SK-N-SH (cell line): ENCODE results near the gene TMEM88. TPM values are rescaled to one million over a fixed set of nuclear protein-coding genes. Genes with fewer than 3 reads are reported as not detected.
"Not testable (repeated sequence)": the region's sequence is repeated elsewhere in the genome, so short reads cannot be mapped to it uniquely, and the experiment has no call there.

Experiments
- CTCF ChIA-PET: fragments of 300-600, 350-600 bp; formaldehyde crosslinking; extraction: SDS; loops from one replicate; lab custom pipeline; 2021; lab: Yijun Ruan, JAX
- POLR2A ChIA-PET: fragments of 350-600 bp; sonication (Branson Sonifier 250); formaldehyde crosslinking; extraction: SDS; loops from one replicate; lab custom pipeline; 2020; ENCODE audit warnings: antibody characterized with exemption, inconsistent platforms; lab: Yijun Ruan, JAX
- DNase-seq: peaks from one replicate; pipeline ENCODE4 v3.0.0; 2012
- H2AFZ ChIP-seq: fragments of 200-600 bp; sonication (generic); 2 replicates; pipeline ENCODE4 v1.8.1; 2016; ENCODE audit warnings: antibody characterized with exemption, mild to moderate bottlenecking, low read depth
- H3F3A ChIP-seq: fragments of 200-600 bp; sonication (generic); replicated peaks from 2 replicates; pipeline ENCODE3; 2016; ENCODE audit warnings: antibody characterized with exemption, mild to moderate bottlenecking; ENCODE audit not compliant: insufficient read depth
- H3K27ac ChIP-seq, 2 experiments: fragments of 200-500 bp in 1 of 2; fragments of 200-600 bp in 1 of 2; sonication (Bioruptor generic) in 1 of 2; sonication (generic), shearing (Covaris generic) in 1 of 2; 2 replicates each; pipeline versions ENCODE4 v1.5.1 to v1.6.1; 2014 to 2016; ENCODE audit warnings: low read depth in 2 of 2, inconsistent platforms in 1 of 2, low read length in 1 of 2, mild to moderate bottlenecking in 1 of 2, mixed read lengths in 1 of 2
- H3K27me3 ChIP-seq: fragments of 200-600 bp; sonication (generic), shearing (Covaris generic); 2 replicates; pipeline ENCODE4 v1.6.1; 2016; ENCODE audit warnings: mixed run types; ENCODE audit not compliant: insufficient read depth
- H3K36me3 ChIP-seq, 2 experiments: fragments of 200-500 bp in 1 of 2; fragments of 200-600 bp in 1 of 2; sonication (Bioruptor generic) in 1 of 2; sonication (generic) in 1 of 2; replicated peaks in 1 of 2; 2 replicates each; pipeline versions ENCODE3 to v1.5.1; 2014 to 2016; ENCODE audit warnings: low read length in 1 of 2, mild to moderate bottlenecking in 1 of 2; ENCODE audit not compliant: insufficient read depth in 2 of 2, control insufficient read depth in 1 of 2
- H3K4me1 ChIP-seq, 2 experiments: fragments of 200-500 bp in 1 of 2; fragments of 200-600 bp in 1 of 2; sonication (Bioruptor generic) in 1 of 2; sonication (generic), shearing (Covaris generic) in 1 of 2; 2 replicates each; pipeline versions ENCODE4 v1.5.1 to v1.6.1; 2014 to 2016; ENCODE audit warnings: low read depth in 1 of 2, low read length in 1 of 2, mixed run types in 1 of 2; ENCODE audit not compliant: insufficient read depth in 2 of 2, control insufficient read depth in 1 of 2
- H3K4me2 ChIP-seq: fragments of 200-600 bp; sonication (generic), shearing (Covaris generic); 2 replicates; pipeline ENCODE4 v1.6.1; 2017; ENCODE audit warnings: mixed run types
- H3K4me3 ChIP-seq, 2 experiments: fragments of 200-500 bp in 1 of 2; fragments of 200-600 bp in 1 of 2; sonication (Bioruptor generic) in 1 of 2; sonication (generic), shearing (Covaris generic) in 1 of 2; 2 replicates each; pipeline versions ENCODE4 v1.5.1 to v1.8.1; 2014 to 2016; ENCODE audit warnings: low read depth in 2 of 2, inconsistent platforms in 1 of 2, low read length in 1 of 2, mild to moderate bottlenecking in 1 of 2, mixed read lengths in 1 of 2, moderate library complexity in 1 of 2
- H3K79me2 ChIP-seq: fragments of 200-600 bp; sonication (generic); 2 replicates; pipeline ENCODE4 v1.8.1; 2017; ENCODE audit warnings: mild to moderate bottlenecking; ENCODE audit not compliant: insufficient read depth
- H3K9ac ChIP-seq: fragments of 200-600 bp; sonication (generic); 2 replicates; pipeline ENCODE4 v1.6.1; 2017; ENCODE audit warnings: mixed run types
- H3K9me2 ChIP-seq: fragments of 200-600 bp; sonication (generic); 2 replicates; pipeline ENCODE4 v1.6.1; 2017; ENCODE audit warnings: mixed run types
- H3K9me3 ChIP-seq: fragments of 200-600 bp; sonication (generic); 2 replicates; pipeline ENCODE4 v1.6.1; 2017; ENCODE audit warnings: mixed run types, mild to moderate bottlenecking, moderate library complexity
- H4K20me1 ChIP-seq: fragments of 200-600 bp; sonication (generic); 2 replicates; pipeline ENCODE4 v1.6.1; 2017; ENCODE audit warnings: mild to moderate bottlenecking, mixed run types; ENCODE audit not compliant: insufficient read depth
- JUND ChIP-seq: IDR thresholded peaks from 2 replicates; pipeline ENCODE4 v1.4.0; 2012
- MXI1 ChIP-seq: IDR thresholded peaks from 2 replicates; pipeline ENCODE4 v1.6.1; 2012; ENCODE audit warnings: mild to moderate bottlenecking, low read depth, low read length, improper control_type of control experiment
- NFIC ChIP-seq: IDR thresholded peaks from 2 replicates; pipeline ENCODE4 v1.4.0; 2012; ENCODE audit warnings: borderline replicate concordance
- RFX5 ChIP-seq: IDR thresholded peaks from 2 replicates; pipeline ENCODE4 v1.6.1; 2012; ENCODE audit warnings: mild to moderate bottlenecking, improper control_type of control experiment, low read length
- RXRA ChIP-seq: IDR thresholded peaks from 2 replicates; pipeline ENCODE4 v1.4.0; 2012; ENCODE audit warnings: low read depth, mild to moderate bottlenecking, borderline replicate concordance
- SMC3 ChIP-seq: IDR thresholded peaks from 2 replicates; pipeline ENCODE4 v1.6.1; 2012; ENCODE audit warnings: low read depth, low read length, improper control_type of control experiment
- TCF12 ChIP-seq: IDR thresholded peaks from 2 replicates; pipeline ENCODE4 v1.4.0; 2012
- WGBS: methylation state at CpG from one replicate; pipeline ENCODE4 v1.1.6; 2017; ENCODE audit warnings: low lambda C conversion rate; 5-methylcytosine and 5-hydroxymethylcytosine counted together
- polyA plus RNA-seq, 3 experiments: library from polyadenylated mRNA; depleted of rRNA; stranded (reverse); fragments of >200 nt; gene quantifications; 2 replicates each; pipeline ENCODE4 v1.2.3, GENCODE V29; 2012
- TF ChIP-seq, protein P1 (sequence below): IDR thresholded peaks from 2 replicates; pipeline ENCODE4 v1.6.1; 2012; ENCODE audit warnings: mild to moderate bottlenecking, low read depth, low read length, moderate library complexity
- TF ChIP-seq, protein P2 (sequence below): IDR thresholded peaks from 2 replicates; pipeline ENCODE4 v1.4.0; 2012; ENCODE audit warnings: low read depth
- TF ChIP-seq, protein P3 (sequence below): IDR thresholded peaks from 2 replicates; pipeline ENCODE4 v1.4.0; 2012; ENCODE audit warnings: low read depth, borderline replicate concordance

TMEM88 gene
- polyA plus RNA-seq, 1 of the 3 experiments (the other 2 are of a cell fraction): 1.2 TPM

DNA sequence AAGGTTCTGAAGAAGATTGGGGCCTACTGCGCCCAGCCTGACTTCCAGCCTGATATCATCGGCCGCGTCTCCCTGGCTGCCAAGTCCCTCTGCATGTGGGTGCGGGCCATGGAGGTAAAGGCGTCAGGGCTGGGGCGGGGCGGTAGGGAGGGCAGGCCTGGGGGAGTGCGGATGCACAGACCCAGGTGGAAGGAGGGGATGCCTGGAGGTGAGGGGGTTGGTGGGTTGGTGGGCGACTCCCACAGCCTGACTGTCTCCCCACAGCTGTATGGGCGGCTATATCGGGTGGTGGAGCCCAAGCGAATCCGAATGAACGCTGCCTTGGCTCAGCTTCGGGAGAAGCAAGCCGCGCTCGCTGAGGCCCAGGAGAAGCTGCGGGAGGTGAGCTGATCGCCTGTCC, 47.7 kb upstream of the TMEM88 start:
- Histone ChIP-seq H3K9me2 (no peaks in the 10 kb centered on the region), H3K4me3 (no peak overlapping the region), H4K20me1 (no peaks in the 10 kb centered on the region), H3K27me3 (no peaks in the 10 kb centered on the region; the same call in 1 of the 2 replicates), H3K36me3 (no peaks in the 10 kb centered on the region)
- POLR2A ChIA-PET: no interaction called here
- no peak for DNase-seq
- TF ChIP-seq JUND (no peak), TCF12 (no peak), SMC3 (no peak), NFIC (no peak), MXI1 (no peak), RFX5 (no peak)
- TF ChIP-seq, protein P1, sequence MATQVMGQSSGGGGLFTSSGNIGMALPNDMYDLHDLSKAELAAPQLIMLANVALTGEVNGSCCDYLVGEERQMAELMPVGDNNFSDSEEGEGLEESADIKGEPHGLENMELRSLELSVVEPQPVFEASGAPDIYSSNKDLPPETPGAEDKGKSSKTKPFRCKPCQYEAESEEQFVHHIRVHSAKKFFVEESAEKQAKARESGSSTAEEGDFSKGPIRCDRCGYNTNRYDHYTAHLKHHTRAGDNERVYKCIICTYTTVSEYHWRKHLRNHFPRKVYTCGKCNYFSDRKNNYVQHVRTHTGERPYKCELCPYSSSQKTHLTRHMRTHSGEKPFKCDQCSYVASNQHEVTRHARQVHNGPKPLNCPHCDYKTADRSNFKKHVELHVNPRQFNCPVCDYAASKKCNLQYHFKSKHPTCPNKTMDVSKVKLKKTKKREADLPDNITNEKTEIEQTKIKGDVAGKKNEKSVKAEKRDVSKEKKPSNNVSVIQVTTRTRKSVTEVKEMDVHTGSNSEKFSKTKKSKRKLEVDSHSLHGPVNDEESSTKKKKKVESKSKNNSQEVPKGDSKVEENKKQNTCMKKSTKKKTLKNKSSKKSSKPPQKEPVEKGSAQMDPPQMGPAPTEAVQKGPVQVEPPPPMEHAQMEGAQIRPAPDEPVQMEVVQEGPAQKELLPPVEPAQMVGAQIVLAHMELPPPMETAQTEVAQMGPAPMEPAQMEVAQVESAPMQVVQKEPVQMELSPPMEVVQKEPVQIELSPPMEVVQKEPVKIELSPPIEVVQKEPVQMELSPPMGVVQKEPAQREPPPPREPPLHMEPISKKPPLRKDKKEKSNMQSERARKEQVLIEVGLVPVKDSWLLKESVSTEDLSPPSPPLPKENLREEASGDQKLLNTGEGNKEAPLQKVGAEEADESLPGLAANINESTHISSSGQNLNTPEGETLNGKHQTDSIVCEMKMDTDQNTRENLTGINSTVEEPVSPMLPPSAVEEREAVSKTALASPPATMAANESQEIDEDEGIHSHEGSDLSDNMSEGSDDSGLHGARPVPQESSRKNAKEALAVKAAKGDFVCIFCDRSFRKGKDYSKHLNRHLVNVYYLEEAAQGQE: no peak
- TF ChIP-seq, protein P2, sequence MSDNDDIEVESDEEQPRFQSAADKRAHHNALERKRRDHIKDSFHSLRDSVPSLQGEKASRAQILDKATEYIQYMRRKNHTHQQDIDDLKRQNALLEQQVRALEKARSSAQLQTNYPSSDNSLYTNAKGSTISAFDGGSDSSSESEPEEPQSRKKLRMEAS: no peak
- TF ChIP-seq, all 33 proteins: peak for 0
- WGBS: 87% methylated on average over 21 of the region's 21 CpGs
- Histone ChIP-seq H3K79me2 (no peaks in the 10 kb centered on the region), H3K9me3 (no peaks in the 10 kb centered on the region), H2AFZ (no peak overlapping the region), H3K27ac (no peak overlapping the region), H3K4me2 (no peak overlapping the region), H3F3A (no peaks in the 10 kb centered on the region), H3K9ac (no peak overlapping the region), H3K4me1 (no peaks in the 10 kb centered on the region)
- CTCF ChIA-PET: interaction anchor here (0.7 to 1.1 kb wide), 2 partner anchors 16 to 64 kb away, joined by 3 read pairs; no protein-coding TSS in a partner anchor

DNA sequence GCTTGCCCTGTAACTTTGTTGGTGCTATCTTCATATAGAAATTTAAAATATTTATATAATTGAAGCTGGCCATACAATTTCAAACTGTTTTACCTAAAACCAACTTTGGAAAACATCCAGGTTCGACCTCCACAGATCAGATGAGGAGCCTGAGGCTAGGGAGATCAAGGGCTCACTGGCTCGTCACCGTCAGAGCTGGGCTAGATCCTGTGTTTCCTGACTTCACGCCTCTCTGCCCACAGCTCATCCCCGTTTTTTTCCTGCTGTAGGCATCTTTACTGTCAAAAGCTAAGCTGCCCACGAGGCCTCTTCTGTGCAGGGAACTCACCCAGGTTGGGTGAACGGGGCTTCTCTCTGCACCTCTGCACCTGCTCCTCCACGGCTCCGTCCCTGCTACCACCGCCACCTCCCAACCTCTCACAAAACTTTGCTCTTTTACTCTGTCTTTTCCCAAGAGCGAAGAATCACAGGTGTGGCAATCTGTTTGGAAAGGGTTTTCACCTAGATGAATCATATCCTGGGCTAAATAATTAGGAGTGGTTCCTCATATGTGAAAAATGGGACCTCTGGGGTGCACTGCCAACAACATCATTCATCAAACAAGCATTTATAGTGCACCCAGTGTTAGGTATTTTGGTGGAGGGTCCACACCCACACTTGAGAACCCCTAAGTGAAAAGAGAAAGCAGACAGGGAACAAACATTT, 45.6 kb upstream of the TMEM88 start:
- Histone ChIP-seq H3K79me2 (no peaks in the 10 kb centered on the region), H3K27ac (no peak overlapping the region), H3K36me3 (no peaks in the 10 kb centered on the region), H3K4me3 (no peak overlapping the region)
- POLR2A ChIA-PET: no interaction called here
- 65% methylated on average over 11 of the region's 11 CpGs for WGBS
- no peak for TF ChIP-seq RXRA
- TF ChIP-seq, protein P3, sequence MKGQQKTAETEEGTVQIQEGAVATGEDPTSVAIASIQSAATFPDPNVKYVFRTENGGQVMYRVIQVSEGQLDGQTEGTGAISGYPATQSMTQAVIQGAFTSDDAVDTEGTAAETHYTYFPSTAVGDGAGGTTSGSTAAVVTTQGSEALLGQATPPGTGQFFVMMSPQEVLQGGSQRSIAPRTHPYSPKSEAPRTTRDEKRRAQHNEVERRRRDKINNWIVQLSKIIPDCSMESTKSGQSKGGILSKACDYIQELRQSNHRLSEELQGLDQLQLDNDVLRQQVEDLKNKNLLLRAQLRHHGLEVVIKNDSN: no peak
- TF ChIP-seq, all 33 proteins: peak for 0
- Histone ChIP-seq H3K4me1 (no peaks in the 10 kb centered on the region), H3K4me2 (no peak overlapping the region), H2AFZ (no peak overlapping the region), H3K9me2 (no peaks in the 10 kb centered on the region), H3K9me3 (no peaks in the 10 kb centered on the region), H3K9ac (no peak overlapping the region), H4K20me1 (no peaks in the 10 kb centered on the region), H3F3A (no peaks in the 10 kb centered on the region), H3K27me3 (no peaks in the 10 kb centered on the region; the same call in 1 of the 2 replicates)
- CTCF ChIA-PET: interaction anchor here (1.3 kb wide), 1 partner anchor 66 kb away, joined by 5 read pairs; no protein-coding TSS in a partner anchor
- no peak for DNase-seq

DNA sequence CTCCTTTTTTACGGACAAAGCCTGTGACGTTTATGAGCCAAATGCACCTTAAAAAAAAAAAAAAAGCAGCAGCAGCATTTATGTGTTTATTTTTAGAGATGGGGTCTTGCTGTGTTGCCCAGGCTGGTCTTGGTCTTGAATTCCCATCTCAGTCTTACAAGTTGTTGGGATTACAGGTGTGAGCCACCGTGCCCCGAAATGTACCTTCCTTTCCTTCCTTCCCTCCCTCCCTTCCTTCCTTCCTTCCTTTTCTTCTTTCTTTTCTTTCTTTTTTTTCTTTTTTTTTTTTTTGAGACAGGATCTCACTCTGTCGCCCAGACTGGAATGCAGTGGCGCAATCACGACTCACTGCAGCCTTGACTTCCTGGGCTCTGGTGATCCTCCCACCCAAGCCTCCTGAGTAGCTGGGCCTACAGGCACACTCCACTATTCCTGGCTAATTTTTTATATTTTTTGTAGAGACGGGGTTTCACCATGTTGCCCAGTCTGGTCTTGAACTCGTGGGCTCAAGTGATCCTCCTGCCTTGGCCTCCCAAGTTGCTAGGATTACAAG, 45.0 kb upstream of the TMEM88 start:
- H3K4me1 ChIP-seq, H3K9me3 ChIP-seq, H3K36me3 ChIP-seq, POLR2A ChIA-PET, H4K20me1 ChIP-seq, H3K4me2 ChIP-seq, H3K27me3 ChIP-seq, H3K9me2 ChIP-seq, H3K9ac ChIP-seq, H3F3A ChIP-seq, H3K27ac ChIP-seq, DNase-seq, H3K79me2 ChIP-seq, H3K4me3 ChIP-seq, H2AFZ ChIP-seq: not testable (repeated sequence)
- 80% methylated on average over 9 of the region's 9 CpGs for WGBS
- CTCF ChIA-PET: interaction anchor here (1.5 kb wide), 1 partner anchor 15 kb away, joined by 3 read pairs; no protein-coding TSS in a partner anchor
